Tibial artery (tissue), 4 donors: ENCODE data around the gene EIF2S1.
"Not testable (repeated sequence)": the region's sequence is repeated elsewhere in the genome, so short reads cannot be mapped to it uniquely, and the experiment has no call there.

Experiments used
- DNase-seq, 2 donors: peaks; one replicate each; pipeline ENCODE4 v3.0.0-alpha.2; 2019
- H3K27ac ChIP-seq, 2 donors: fragments of 200-600 bp; sonication (generic) in 1 of 2; 1 replicate in 1 of 2; 2 replicates in 1 of 2; pipeline ENCODE4 v1.5.1; 2018 to 2019; ENCODE audit warnings: mild to moderate bottlenecking in 1 of 2
- H3K27me3 ChIP-seq, 2 donors: fragments of 200-600 bp; sonication (generic) in 1 of 2; one replicate each; pipeline versions ENCODE4 v1.5.1 to v1.6.0; 2016 to 2019
- H3K36me3 ChIP-seq, 3 donors: fragments of 200-600 bp; sonication (generic) in 2 of 3; one replicate each; pipeline ENCODE4 v1.5.1; 2016 to 2019; ENCODE audit warnings: mild to moderate bottlenecking in 2 of 3
- H3K4me1 ChIP-seq, 4 donors: fragments of 200-600 bp; sonication (generic) in 2 of 4; 1 replicate in 3 of 4; 2 replicates in 1 of 4; pipeline ENCODE4 v1.5.1; 2016 to 2019
- H3K4me3 ChIP-seq, 2 donors: fragments of 200-600 bp; sonication (generic) in 1 of 2; 1 replicate in 1 of 2; 2 replicates in 1 of 2; pipeline ENCODE4 v1.5.1; 2018 to 2019; ENCODE audit warnings: mild to moderate bottlenecking in 2 of 2
- H3K9me3 ChIP-seq, 3 donors: fragments of 200-600 bp; sonication (generic) in 1 of 3; one replicate each; pipeline ENCODE4 v1.5.1; 2016 to 2019
- CTCF ChIP-seq, 2 experiments: fragments of 200-600 bp in 1 of 2; fragments of 450-650 bp in 1 of 2; IDR thresholded peaks; one replicate each; pipeline ENCODE4 v1.5.1; 2017 to 2019; ENCODE audit warnings: antibody characterized with exemption in 2 of 2, mild to moderate bottlenecking in 1 of 2, moderate library complexity in 1 of 2
- intact Hi-C: fragments of 100-400 bp; cut with DNase I; formaldehyde crosslinking; loops from one replicate; pipeline ENCODE4 v1.15.0; 2023; ENCODE audit warnings: low total_unique reads

The EIF2S1 gene

DNA sequence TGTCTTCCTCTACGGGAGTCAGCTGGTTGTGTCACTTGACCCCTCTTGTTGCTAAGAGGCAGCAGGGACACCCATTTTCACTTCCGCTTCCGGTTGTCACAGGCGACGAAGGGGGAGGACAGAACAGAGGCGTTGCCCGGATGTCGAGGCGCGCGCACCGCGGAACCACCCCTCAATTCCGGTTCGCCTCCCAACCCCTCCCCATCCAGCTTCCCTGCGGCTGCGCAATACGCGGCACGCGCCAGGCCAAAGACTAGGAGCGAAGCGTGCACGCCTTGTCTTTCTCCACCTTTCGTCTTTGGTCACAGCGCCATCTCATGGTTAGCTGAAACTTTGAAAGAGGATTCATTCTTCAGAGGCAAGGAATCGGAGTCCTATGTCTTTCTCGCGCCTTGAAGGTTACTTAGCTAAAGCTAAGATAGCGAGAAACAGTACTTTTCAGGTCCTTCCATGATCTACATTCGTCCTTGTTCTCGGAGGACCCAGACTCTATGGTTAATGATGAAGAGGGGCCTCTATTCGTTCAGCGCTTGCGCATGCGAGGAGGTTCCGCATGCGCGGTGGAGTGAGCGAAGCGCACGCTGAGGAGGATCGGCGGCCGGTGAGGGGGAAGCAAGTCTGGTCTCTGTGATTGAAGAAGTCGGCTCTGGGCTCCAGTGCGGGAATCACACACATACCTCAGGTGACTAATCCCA, at the start of gene EIF2S1, which contains the start of gene ATP6V1D:
Gene EIF2S1, plus strand, starts transcription at position 554 of the 695 bp plus-strand sequence. CDS start 4,440 bp downstream, outside the sequence.
Gene ATP6V1D, minus strand, starts transcription at position 30 of the 695 bp plus-strand sequence. CDS start 106 bp downstream, outside the sequence.
- Histone ChIP-seq H3K27ac (peak within 1 kb of the TSS; percentile 90 to 92), H3K4me3 (peak within 1 kb of the TSS; percentile 84 to 91), H3K9me3 (no peaks in the 10 kb centered on the region), H3K4me1 (peaks cover 6 to 63% (median 43%) of the 10 kb centered on the region in 4 donors), H3K27me3 (no peaks in the 10 kb centered on the region), H3K36me3 (peaks cover 2 to 5% (median 4%) of the 10 kb centered on the region in 3 donors)
- DNase-seq: peak; percentile 99 to 100
- TF ChIP-seq CTCF (IDR thresholded peaks at IDR 0.05): peak; percentile 90 to 96
- intact Hi-C loops: no loop called here

DNA sequence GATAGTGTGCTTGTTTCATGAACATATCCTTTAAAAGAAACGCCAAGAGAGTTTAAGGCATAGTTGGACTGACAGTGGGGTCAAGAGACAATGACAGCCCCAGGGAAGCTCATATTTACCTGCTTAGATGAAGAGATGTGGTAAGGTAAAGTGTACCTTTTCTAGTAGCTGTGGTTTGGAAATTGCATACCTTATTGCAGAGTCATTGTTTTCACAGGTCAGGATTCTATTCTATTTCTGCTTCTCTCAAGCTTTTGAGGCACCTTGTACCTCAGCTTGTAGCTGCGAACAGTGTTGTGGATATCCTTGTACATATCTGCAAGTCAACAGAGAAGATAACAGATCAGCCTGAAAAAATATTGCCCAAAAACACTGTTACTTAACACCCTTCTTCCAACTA, 48.3 kb upstream of the EIF2S1 start:
- no peaks in the 10 kb centered on the region for H3K27me3 ChIP-seq
- DNase-seq: no peak
- no peak overlapping the region for H3K4me3 ChIP-seq
- H3K27ac ChIP-seq: no peak overlapping the region
- intact Hi-C loops: no loop called here
- peaks cover 20 to 25% (median 20%) of the 10 kb centered on the region in 3 donors for H3K36me3 ChIP-seq
- H3K4me1 ChIP-seq: no peaks in the 10 kb centered on the region
- no peak for TF ChIP-seq CTCF (IDR thresholded peaks at IDR 0.05)
- no peaks in the 10 kb centered on the region for H3K9me3 ChIP-seq

- Histone ChIP-seq H3K27me3 (no peaks in the 10 kb centered on the region), H3K36me3 (peaks cover 14 to 30% (median 25%) of the 10 kb centered on the region in 3 donors), H3K9me3 (no peaks in the 10 kb centered on the region), H3K4me3 (no peak overlapping the region), H3K27ac (no peak overlapping the region), H3K4me1 (no peaks in the 10 kb centered on the region)
- DNase-seq: no peak
- no peak for TF ChIP-seq CTCF (IDR thresholded peaks at IDR 0.05)
- intact Hi-C loops: no loop called here
Measured at GRCh38 chr14:67313153-67313552, 47.0 kb upstream of the EIF2S1 start.

- Histone ChIP-seq H3K9me3 (no peaks in the 10 kb centered on the region), H3K4me1 (no peaks in the 10 kb centered on the region), H3K27me3 (no peaks in the 10 kb centered on the region), H3K36me3 (peaks cover 27 to 62% (median 46%) of the 10 kb centered on the region in 3 donors), H3K4me3 (no peak overlapping the region), H3K27ac (no peak overlapping the region)
- no peak for DNase-seq
- intact Hi-C loops: no loop called here
- no peak for TF ChIP-seq CTCF (IDR thresholded peaks at IDR 0.05)
Measured at GRCh38 chr14:67317822-67318221, 42.3 kb upstream of the EIF2S1 start.

DNA sequence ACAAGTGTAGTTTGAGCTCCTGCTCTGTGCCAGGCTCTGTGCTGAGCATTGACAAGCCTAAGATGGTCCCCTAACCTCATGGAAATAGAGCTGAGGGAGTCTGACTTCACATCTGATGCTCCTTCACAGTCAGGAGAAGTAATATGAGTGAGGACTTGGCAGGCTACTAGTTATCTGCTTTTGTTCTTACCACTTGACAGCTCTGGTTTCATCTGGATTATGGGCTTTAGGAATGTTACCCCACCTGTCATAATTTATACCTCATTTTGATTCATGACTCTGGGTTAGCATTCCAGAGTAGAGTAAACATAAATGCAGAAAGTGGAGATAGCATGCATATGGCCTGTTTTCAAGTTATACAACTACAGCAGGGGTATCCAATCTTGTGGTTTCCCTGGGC, 41.0 kb upstream of the EIF2S1 start:
- TF ChIP-seq CTCF (IDR thresholded peaks at IDR 0.05): no peak
- intact Hi-C loops: no loop called here
- no peak overlapping the region for H3K27ac ChIP-seq
- no peak for DNase-seq
- H3K9me3 ChIP-seq: no peaks in the 10 kb centered on the region
- no peaks in the 10 kb centered on the region for H3K27me3 ChIP-seq
- H3K4me1 ChIP-seq: no peaks in the 10 kb centered on the region
- no peak overlapping the region for H3K4me3 ChIP-seq
- peaks cover 32 to 66% (median 42%) of the 10 kb centered on the region in 3 donors for H3K36me3 ChIP-seq

DNA sequence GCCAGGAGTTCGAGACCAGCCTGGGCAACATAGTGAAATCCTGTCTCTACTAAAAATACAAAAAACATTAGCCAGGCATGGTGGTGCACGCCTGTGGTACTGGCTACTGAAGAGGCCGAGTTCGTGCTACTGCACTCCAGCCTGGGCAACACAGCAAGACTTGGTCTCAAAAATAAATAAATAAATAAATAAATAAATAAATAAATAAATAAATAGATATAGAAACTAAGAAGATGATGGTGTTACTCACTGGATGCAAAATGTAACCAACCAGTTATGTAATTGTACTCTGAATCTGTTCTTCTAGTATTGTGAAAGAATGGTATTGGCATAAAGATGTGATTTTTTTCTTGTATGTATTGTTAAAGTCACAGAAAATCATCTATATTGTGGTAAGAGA, 30.5 kb upstream of the EIF2S1 start:
- H3K4me1 ChIP-seq, H3K27me3 ChIP-seq, H3K27ac ChIP-seq, DNase-seq, H3K9me3 ChIP-seq, intact Hi-C loops, H3K4me3 ChIP-seq: not testable (repeated sequence)
- H3K36me3 ChIP-seq: peaks cover 34 to 56% (median 54%) of the 10 kb centered on the region in 3 donors
